Hepatocyte (in vitro differentiated cells): ENCODE measurements around the gene C2CD4C. TPM values are rescaled to one million over a fixed set of nuclear protein-coding genes. Genes with fewer than 3 reads are reported as not detected.

Source experiments
- DNase-seq: peaks from one replicate; pipeline ENCODE4 v3.0.0-alpha.2; 2016; ENCODE audit warnings: low spot score
- H2AFZ ChIP-seq: fragments of 200-600 bp; sonication (generic); 2 replicates; pipeline ENCODE4 v1.6.0; 2016; ENCODE audit warnings: antibody characterized with exemption, mild to moderate bottlenecking
- H3K27ac ChIP-seq: fragments of 200-600 bp; sonication (generic); 2 replicates; pipeline ENCODE4 v1.5.1; 2016; ENCODE audit warnings: mild to moderate bottlenecking
- H3K27me3 ChIP-seq: fragments of 200-600 bp; sonication (generic); 2 replicates; pipeline ENCODE4 v1.6.1; 2016
- H3K36me3 ChIP-seq: fragments of 200-600 bp; sonication (generic); replicated peaks from 2 replicates; pipeline ENCODE4 v1.5.1; 2016; ENCODE audit warnings: low read depth; ENCODE audit not compliant: insufficient read depth
- H3K4me1 ChIP-seq: fragments of 200-600 bp; sonication (generic); 2 replicates; pipeline ENCODE4 v1.5.1; 2016; ENCODE audit warnings: mild to moderate bottlenecking, moderate library complexity; ENCODE audit not compliant: insufficient read depth
- H3K4me2 ChIP-seq: fragments of 200-600 bp; sonication (generic); 2 replicates; pipeline ENCODE4 v1.6.0; 2016
- H3K4me3 ChIP-seq: fragments of 200-600 bp; sonication (generic); 2 replicates; pipeline ENCODE4 v1.5.1; 2016; ENCODE audit warnings: mild to moderate bottlenecking
- H3K79me2 ChIP-seq: fragments of 200-600 bp; sonication (generic); 2 replicates; pipeline ENCODE4 v1.6.0; 2017; ENCODE audit warnings: mild to moderate bottlenecking
- H3K9me2 ChIP-seq: fragments of 200-600 bp; sonication (generic); replicated peaks from 2 replicates; pipeline ENCODE4 v1.6.0; 2017; ENCODE audit warnings: mild to moderate bottlenecking; ENCODE audit not compliant: insufficient read depth
- H3K9me3 ChIP-seq: fragments of 200-600 bp; sonication (generic); 2 replicates; pipeline ENCODE4 v1.5.1; 2016; ENCODE audit warnings: low read depth, mild to moderate bottlenecking
- H4K20me1 ChIP-seq: fragments of 200-600 bp; sonication (generic); 2 replicates; pipeline ENCODE4 v1.6.0; 2016; ENCODE audit warnings: mild to moderate bottlenecking; ENCODE audit not compliant: insufficient read depth, poor library complexity, severe bottlenecking
- EZH2 ChIP-seq: fragments of 200-600 bp; sonication (generic); IDR thresholded peaks from 2 replicates; pipeline ENCODE4 v1.6.1; 2016; ENCODE audit warnings: antibody characterized with exemption, mild to moderate bottlenecking, borderline replicate concordance
- EZH2phosphoT487 ChIP-seq: fragments of 200-600 bp; sonication (generic); IDR thresholded peaks from one replicate; pipeline ENCODE4 v1.6.1; 2018; ENCODE audit warnings: antibody characterized with exemption, mild to moderate bottlenecking, low read depth, moderate library complexity; ENCODE audit not compliant: unreplicated experiment, severe bottlenecking
- WGBS: methylation state at CpG from one replicate; pipeline ENCODE4 v1.1.6; 2016; ENCODE audit warnings: low lambda C conversion rate; ENCODE audit errors: missing lambda C conversion rate; 5-methylcytosine and 5-hydroxymethylcytosine counted together
- polyA plus RNA-seq: library from polyadenylated mRNA; unstranded; fragments of >200 nt; fragmentation: Nextera tagmentation; extraction: Ambion mirVana; gene quantifications from 2 replicates; pipeline ENCODE4 v1.2.1, GENCODE V29; 2016
- total RNA-seq: library from RNA; depleted of rRNA; stranded (reverse); fragments of >200 nt; gene quantifications from 2 replicates; pipeline ENCODE4 v1.2.3, GENCODE V29; 2014
- TF ChIP-seq, protein P1 (sequence below): fragments of 200-600 bp; sonication (generic); IDR thresholded peaks from 2 replicates; pipeline ENCODE4 v1.5.1; 2016; ENCODE audit warnings: antibody characterized with exemption, mild to moderate bottlenecking; ENCODE audit not compliant: poor library complexity

The C2CD4C gene
- total and polyA plus RNA-seq, 2 experiments from 2014 or later: 3.4 to 4.6 TPM

- H3K4me1 ChIP-seq: no peaks in the 10 kb centered on the region
- H3K4me3 ChIP-seq: no peak overlapping the region
- no peaks in the 10 kb centered on the region for H3K79me2 ChIP-seq
- no peak for TF ChIP-seq EZH2phosphoT487
- TF ChIP-seq EZH2: no peak
- TF ChIP-seq, protein P1, sequence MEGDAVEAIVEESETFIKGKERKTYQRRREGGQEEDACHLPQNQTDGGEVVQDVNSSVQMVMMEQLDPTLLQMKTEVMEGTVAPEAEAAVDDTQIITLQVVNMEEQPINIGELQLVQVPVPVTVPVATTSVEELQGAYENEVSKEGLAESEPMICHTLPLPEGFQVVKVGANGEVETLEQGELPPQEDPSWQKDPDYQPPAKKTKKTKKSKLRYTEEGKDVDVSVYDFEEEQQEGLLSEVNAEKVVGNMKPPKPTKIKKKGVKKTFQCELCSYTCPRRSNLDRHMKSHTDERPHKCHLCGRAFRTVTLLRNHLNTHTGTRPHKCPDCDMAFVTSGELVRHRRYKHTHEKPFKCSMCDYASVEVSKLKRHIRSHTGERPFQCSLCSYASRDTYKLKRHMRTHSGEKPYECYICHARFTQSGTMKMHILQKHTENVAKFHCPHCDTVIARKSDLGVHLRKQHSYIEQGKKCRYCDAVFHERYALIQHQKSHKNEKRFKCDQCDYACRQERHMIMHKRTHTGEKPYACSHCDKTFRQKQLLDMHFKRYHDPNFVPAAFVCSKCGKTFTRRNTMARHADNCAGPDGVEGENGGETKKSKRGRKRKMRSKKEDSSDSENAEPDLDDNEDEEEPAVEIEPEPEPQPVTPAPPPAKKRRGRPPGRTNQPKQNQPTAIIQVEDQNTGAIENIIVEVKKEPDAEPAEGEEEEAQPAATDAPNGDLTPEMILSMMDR: no peak
- WGBS: 94% methylated on average over 26 of the region's 26 CpGs
- no peak overlapping the region for H3K4me2 ChIP-seq
- no peaks in the 10 kb centered on the region for H3K27me3 ChIP-seq
- H3K36me3 ChIP-seq: no peaks in the 10 kb centered on the region
- no peak overlapping the region for H2AFZ ChIP-seq
- DNase-seq: no peak
- no peak overlapping the region for H3K27ac ChIP-seq
- no peaks in the 10 kb centered on the region for H3K9me3 ChIP-seq
- H4K20me1 ChIP-seq: no peaks in the 10 kb centered on the region
- no peaks in the 10 kb centered on the region for H3K9me2 ChIP-seq
Measured at GRCh38 chr19:435056-435706, 26.2 kb upstream of the C2CD4C start.

- no peak overlapping the region for H3K27ac ChIP-seq
- TF ChIP-seq, protein P1: no peak
- TF ChIP-seq EZH2 (no peak), EZH2phosphoT487 (no peak)
- no peaks in the 10 kb centered on the region for H3K79me2 ChIP-seq
- H4K20me1 ChIP-seq: no peaks in the 10 kb centered on the region
- no peak overlapping the region for H3K4me2 ChIP-seq
- no peaks in the 10 kb centered on the region for H3K36me3 ChIP-seq
- H3K9me3 ChIP-seq: no peaks in the 10 kb centered on the region
- DNase-seq: no peak
- H3K4me1 ChIP-seq: no peaks in the 10 kb centered on the region
- H2AFZ ChIP-seq: no peak overlapping the region
- H3K9me2 ChIP-seq: no peaks in the 10 kb centered on the region
- no peaks in the 10 kb centered on the region for H3K27me3 ChIP-seq
- 94% methylated on average over 22 of the region's 22 CpGs for WGBS
- no peak overlapping the region for H3K4me3 ChIP-seq
Measured at GRCh38 chr19:434152-434960, 25.4 kb upstream of the C2CD4C start.

DNA sequence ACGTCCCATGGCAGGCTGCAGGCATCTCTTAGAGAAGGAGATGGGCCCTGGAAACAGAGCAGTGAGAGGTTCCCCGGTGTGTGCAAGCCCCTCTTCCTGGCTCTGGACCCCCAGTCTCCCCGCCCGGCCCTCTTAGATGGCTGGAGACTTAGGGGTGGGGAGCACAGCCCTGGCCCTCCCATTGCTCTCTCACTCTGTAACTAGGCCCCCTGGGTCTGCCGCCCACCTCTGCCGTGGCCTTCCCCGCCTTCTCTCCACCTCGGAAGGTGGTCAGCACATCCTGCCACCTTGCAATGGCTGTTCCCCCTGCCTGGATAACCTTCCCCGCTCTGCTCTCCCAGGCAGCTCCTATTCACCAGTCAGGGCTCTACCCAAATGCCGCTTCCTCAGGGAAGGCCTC is 21.8 kb upstream of the C2CD4C start:
- Histone ChIP-seq H2AFZ (no peak overlapping the region), H3K9me3 (no peaks in the 10 kb centered on the region), H3K36me3 (no peaks in the 10 kb centered on the region), H3K4me1 (no peaks in the 10 kb centered on the region), H3K27me3 (no peaks in the 10 kb centered on the region), H3K4me2 (no peak overlapping the region), H3K79me2 (no peaks in the 10 kb centered on the region), H3K4me3 (no peak overlapping the region), H3K27ac (no peak overlapping the region), H3K9me2 (no peaks in the 10 kb centered on the region), H4K20me1 (no peaks in the 10 kb centered on the region)
- TF ChIP-seq EZH2: no peak
- TF ChIP-seq EZH2phosphoT487: no peak
- TF ChIP-seq, protein P1: no peak
- WGBS: 96% methylated on average over 10 of the region's 10 CpGs
- no peak for DNase-seq
